GM12878 (cell line): Measurements from ENCODE around the gene PPP1R26. TPM values are rescaled to one million over a fixed set of nuclear protein-coding genes. Genes with fewer than 3 reads are reported as not detected.
"Not testable (repeated sequence)": the region's sequence is repeated elsewhere in the genome, so short reads cannot be mapped to it uniquely, and the experiment has no call there.

Experiments used
- ATAC-seq: fragments of 200-7000 bp; cut with Tn5 transposase; 3 replicates; pipeline ENCODE4 v1.9.1; 2020; ENCODE audit warnings: mild to moderate bottlenecking, moderate library complexity
- BruUV-seq: library from RNA; stranded (reverse); fragments of 400-500 nt; replicated peaks from 2 replicates; lab custom pipeline; 2021; lab: Mats Ljungman, UMichigan
- CTCF ChIA-PET: fragments of 300-600 bp; sonication (Branson Sonifier 250); formaldehyde crosslinking; extraction: SDS; loops from one replicate; lab custom pipeline; 2021; ENCODE audit warnings: inconsistent platforms; lab: Yijun Ruan, JAX
- POLR2A ChIA-PET: fragments of 350-600 bp; formaldehyde crosslinking; extraction: SDS; loops from one replicate; lab custom pipeline; 2021; ENCODE audit warnings: inconsistent platforms; lab: Charles Lee
- RAD21 ChIA-PET: fragments of 300-600 bp; sonication (Branson Sonifier 250); formaldehyde crosslinking; loops from one replicate; lab custom pipeline; 2023; ENCODE audit warnings: antibody characterized with exemption; ENCODE audit not compliant: unreplicated experiment; lab: Charles Lee
- SMC1A ChIA-PET: fragments of 300-600 bp; sonication (Branson Sonifier 250); formaldehyde crosslinking; loops from one replicate; lab custom pipeline; 2023; ENCODE audit not compliant: unreplicated experiment, uncharacterized antibody; lab: Charles Lee
- DNase-seq: peaks from one replicate; pipeline ENCODE4 v3.0.0-alpha.2; 2011; ENCODE audit warnings: low read depth, low spot score
- FAIRE-seq: peaks from 3 replicates; lab custom pipeline; 2011; peaks lifted over from hg19 to GRCh38; lab: Jason Lieb, UNC
- H2AFZ ChIP-seq: 2 replicates; pipeline ENCODE4 v1.6.0; 2011; ENCODE audit warnings: low read depth, low read length, control low read depth; ENCODE audit not compliant: control insufficient read depth
- H3K27ac ChIP-seq: 2 replicates; pipeline ENCODE4 v1.5.1; 2011; ENCODE audit warnings: control low read depth; ENCODE audit not compliant: control insufficient read depth, insufficient read depth
- H3K27me3 ChIP-seq, 2 experiments: replicated peaks in 1 of 2; 2 replicates each; pipeline versions ENCODE4 v1.6.0 to v1.6.1; 2011; ENCODE audit warnings: low read length in 1 of 2; ENCODE audit not compliant: control insufficient read depth in 2 of 2, insufficient read depth in 2 of 2
- H3K36me3 ChIP-seq, 2 experiments: 2 replicates each; pipeline ENCODE4 v1.5.1; 2011; ENCODE audit warnings: low read length in 1 of 2; ENCODE audit not compliant: control insufficient read depth in 2 of 2, insufficient read depth in 2 of 2
- H3K4me1 ChIP-seq: 2 replicates; pipeline ENCODE4 v1.6.1; 2011; ENCODE audit warnings: mild to moderate bottlenecking, low read length, moderate library complexity, mixed read lengths; ENCODE audit not compliant: control insufficient read depth, insufficient read depth
- H3K4me2 ChIP-seq: 2 replicates; pipeline ENCODE4 v1.6.0; 2011; ENCODE audit warnings: control low read depth; ENCODE audit not compliant: control insufficient read depth, insufficient read depth
- H3K4me3 ChIP-seq: fragments of 200-600 bp; sonication (generic); 2 replicates; pipeline ENCODE4 v1.5.1; 2016
- H3K79me2 ChIP-seq: 2 replicates; pipeline ENCODE4 v1.6.0; 2011; ENCODE audit warnings: low read length; ENCODE audit not compliant: control insufficient read depth, insufficient read depth
- H3K9ac ChIP-seq: 2 replicates; pipeline ENCODE4 v1.8.0; 2011; ENCODE audit warnings: low read length, control low read depth, mixed read lengths; ENCODE audit not compliant: control insufficient read depth, insufficient read depth
- H3K9me3 ChIP-seq: replicated peaks from 3 replicates; pipeline ENCODE4 v1.5.1; 2011; ENCODE audit warnings: mild to moderate bottlenecking, low read length; ENCODE audit not compliant: control insufficient read depth, insufficient read depth
- H4K20me1 ChIP-seq: 2 replicates; pipeline ENCODE4 v1.6.0; 2011; ENCODE audit not compliant: control insufficient read depth, insufficient read depth
- KDM1A ChIP-seq: fragments of 200-600 bp; sonication (generic); IDR thresholded peaks from 2 replicates; pipeline ENCODE4 v1.6.1; 2016; ENCODE audit warnings: borderline replicate concordance
- NR2C2 ChIP-seq: IDR thresholded peaks from 2 replicates; pipeline ENCODE4 v1.6.1; 2011; ENCODE audit warnings: borderline replicate concordance, low read depth; ENCODE audit not compliant: control insufficient read depth, insufficient read length
- WGBS: methylation state at CpG from one replicate; pipeline ENCODE4 v1.1.6; 2016; ENCODE audit warnings: low lambda C conversion rate; ENCODE audit not compliant: insufficient replicate concordance, insufficient coverage; ENCODE audit errors: missing lambda C conversion rate; 5-methylcytosine and 5-hydroxymethylcytosine counted together
- in situ Hi-C: fragments of 300-500 bp; cut with MboI; formaldehyde crosslinking; loops from 9 replicates; pipeline ENCODE4 v1.14.3; 2018; ENCODE audit warnings: mixed read lengths
- intact Hi-C: fragments of 100-400 bp; cut with micrococcal nuclease; formaldehyde crosslinking; loops from one replicate; pipeline ENCODE4 v1.14.2; 2022; ENCODE audit not compliant: unreplicated experiment
- polyA plus RNA-seq, 11 experiments: library from polyadenylated mRNA; depleted of rRNA in 4 of 11; unstranded in 6 of 11; stranded (reverse) in 5 of 11; fragments of >200 nt; fragmentation: Nextera tagmentation in 4 of 11; fragmentation: Illumina TruSeq in 1 of 11; extraction: Ambion mirVana in 4 of 11; extraction: Trizol in 1 of 11; gene quantifications; 1 replicate in 1 of 11; 2 replicates in 10 of 11; pipeline versions ENCODE4 v1.2.1 to v1.2.3, GENCODE V29; 2011 to 2016; ENCODE audit warnings: inconsistent platforms in 2 of 11, missing spikeins in 2 of 11, low read depth in 1 of 11
- total RNA-seq, 4 experiments: library from RNA; depleted of rRNA in 3 of 4; stranded (reverse); fragments of >200 nt in 3 of 4; fragmentation: Illumina TruSeq in 1 of 4; extraction: Trizol in 1 of 4; gene quantifications; 2 replicates each; pipeline versions ENCODE4 v1.2.1 to v1.2.3, GENCODE V29; 2013 to 2021
- TF ChIP-seq, protein P1 (sequence below): fragments of 450-650 bp; formaldehyde crosslinking; IDR thresholded peaks from 2 replicates; pipeline ENCODE4 v1.4.0; 2022; ENCODE audit warnings: mild to moderate bottlenecking, moderate library complexity
- TF ChIP-seq, protein P2 (sequence below): fragments of 450-650 bp; IDR thresholded peaks from 2 replicates; pipeline ENCODE4 v1.6.1; 2017; ENCODE audit warnings: borderline replicate concordance

Gene PPP1R26
- total and polyA plus RNA-seq, 10 of the 15 experiments (the other 5 are each of a cell fraction or from before 2014, with no cell fraction given) = 0.02 to 1.9 (median 0.18) TPM

DNA sequence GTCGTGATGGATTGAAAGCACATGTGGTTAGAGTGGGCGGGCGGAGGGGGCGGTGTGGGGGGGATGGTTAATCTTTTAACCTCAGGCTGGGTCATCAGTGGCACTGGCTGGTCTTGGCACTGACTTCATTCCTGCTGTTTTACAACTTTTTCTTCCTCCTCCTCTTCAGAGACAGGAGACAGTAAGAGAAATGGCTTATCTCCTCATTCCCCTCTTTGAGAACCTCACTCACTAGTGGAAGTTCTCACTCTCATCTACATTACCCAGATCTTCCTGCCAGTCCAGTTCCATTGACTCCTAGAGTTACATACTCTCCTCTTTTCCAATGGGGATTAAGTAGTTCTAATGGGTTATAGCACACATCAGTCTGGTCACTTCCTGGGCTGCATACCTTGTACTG is 42.3 kb upstream of the PPP1R26 start:
- Histone ChIP-seq H3K79me2 (no peaks in the 10 kb centered on the region), H3K9ac (no peak overlapping the region), H3K4me3 (no peak overlapping the region), H4K20me1 (no peaks in the 10 kb centered on the region), H3K9me3 (no peaks in the 10 kb centered on the region), H3K36me3 (no peaks in the 10 kb centered on the region), H3K27me3 (no peaks in the 10 kb centered on the region)
- WGBS = 40% methylated on average over 4 of the region's 4 CpGs
- no TSS peak for BruUV-seq
- POLR2A ChIA-PET = no interaction called here
- CTCF ChIA-PET = no interaction called here
- no peak for ATAC-seq
- intact Hi-C loops = no loop called here
- SMC1A ChIA-PET = no interaction called here
- in situ Hi-C loops = no loop called here
- TF ChIP-seq NR2C2 (no peak), KDM1A (no peak)
- TF ChIP-seq, protein P1, sequence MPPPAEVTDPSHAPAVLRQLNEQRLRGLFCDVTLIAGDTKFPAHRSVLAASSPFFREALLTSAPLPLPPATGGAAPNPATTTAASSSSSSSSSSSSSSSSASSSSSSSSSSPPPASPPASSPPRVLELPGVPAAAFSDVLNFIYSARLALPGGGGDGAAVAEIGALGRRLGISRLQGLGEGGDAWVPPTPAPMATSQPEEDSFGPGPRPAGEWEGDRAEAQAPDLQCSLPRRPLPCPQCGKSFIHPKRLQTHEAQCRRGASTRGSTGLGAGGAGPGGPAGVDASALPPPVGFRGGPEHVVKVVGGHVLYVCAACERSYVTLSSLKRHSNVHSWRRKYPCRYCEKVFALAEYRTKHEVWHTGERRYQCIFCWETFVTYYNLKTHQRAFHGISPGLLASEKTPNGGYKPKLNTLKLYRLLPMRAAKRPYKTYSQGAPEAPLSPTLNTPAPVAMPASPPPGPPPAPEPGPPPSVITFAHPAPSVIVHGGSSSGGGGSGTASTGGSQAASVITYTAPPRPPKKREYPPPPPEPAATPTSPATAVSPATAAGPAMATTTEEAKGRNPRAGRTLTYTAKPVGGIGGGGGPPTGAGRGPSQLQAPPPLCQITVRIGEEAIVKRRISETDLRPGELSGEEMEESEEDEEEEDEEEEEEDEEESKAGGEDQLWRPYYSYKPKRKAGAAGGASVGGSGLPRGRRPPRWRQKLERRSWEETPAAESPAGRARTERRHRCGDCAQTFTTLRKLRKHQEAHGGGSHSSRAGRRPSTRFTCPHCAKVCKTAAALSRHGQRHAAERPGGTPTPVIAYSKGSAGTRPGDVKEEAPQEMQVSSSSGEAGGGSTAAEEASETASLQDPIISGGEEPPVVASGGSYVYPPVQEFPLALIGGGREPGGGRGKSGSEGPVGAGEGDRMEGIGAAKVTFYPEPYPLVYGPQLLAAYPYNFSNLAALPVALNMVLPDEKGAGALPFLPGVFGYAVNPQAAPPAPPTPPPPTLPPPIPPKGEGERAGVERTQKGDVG (CRISPR knock-in tag) = no peak
- TF ChIP-seq, protein P2, sequence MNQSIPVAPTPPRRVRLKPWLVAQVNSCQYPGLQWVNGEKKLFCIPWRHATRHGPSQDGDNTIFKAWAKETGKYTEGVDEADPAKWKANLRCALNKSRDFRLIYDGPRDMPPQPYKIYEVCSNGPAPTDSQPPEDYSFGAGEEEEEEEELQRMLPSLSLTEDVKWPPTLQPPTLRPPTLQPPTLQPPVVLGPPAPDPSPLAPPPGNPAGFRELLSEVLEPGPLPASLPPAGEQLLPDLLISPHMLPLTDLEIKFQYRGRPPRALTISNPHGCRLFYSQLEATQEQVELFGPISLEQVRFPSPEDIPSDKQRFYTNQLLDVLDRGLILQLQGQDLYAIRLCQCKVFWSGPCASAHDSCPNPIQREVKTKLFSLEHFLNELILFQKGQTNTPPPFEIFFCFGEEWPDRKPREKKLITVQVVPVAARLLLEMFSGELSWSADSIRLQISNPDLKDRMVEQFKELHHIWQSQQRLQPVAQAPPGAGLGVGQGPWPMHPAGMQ = no peak
- TF ChIP-seq, all 136 proteins: peak for 0
- FAIRE-seq (no peak), DNase-seq (no peak)
- RAD21 ChIA-PET = no interaction called here
- Histone ChIP-seq H3K27ac (no peak overlapping the region), H3K4me1 (no peaks in the 10 kb centered on the region), H2AFZ (no peak overlapping the region), H3K4me2 (no peak overlapping the region)

DNA sequence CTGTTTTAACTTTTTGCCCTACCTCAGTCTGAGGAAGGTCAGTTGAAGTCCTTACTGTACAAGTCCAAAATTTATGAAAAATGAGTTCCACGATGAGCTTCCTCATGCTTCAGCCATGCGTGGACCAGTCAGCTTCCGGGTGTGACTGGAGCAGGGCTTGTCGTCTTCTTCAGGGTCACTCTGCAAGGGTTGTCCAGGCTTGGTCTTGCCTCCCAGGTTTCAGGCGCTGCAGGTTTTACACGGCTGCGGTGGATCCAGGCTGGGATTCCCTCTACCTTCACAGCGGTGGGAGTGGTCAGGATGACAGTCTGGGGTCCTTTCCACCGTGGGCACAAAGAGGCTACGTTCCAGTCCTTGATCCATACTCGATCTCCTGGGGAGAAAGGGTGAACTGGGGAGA is 41.9 kb upstream of the PPP1R26 start:
- H3K27me3 ChIP-seq, BruUV-seq, H3K36me3 ChIP-seq, FAIRE-seq, H3K9ac ChIP-seq, ATAC-seq, H3K9me3 ChIP-seq, H4K20me1 ChIP-seq, H3K79me2 ChIP-seq, DNase-seq, H3K4me2 ChIP-seq, H3K4me3 ChIP-seq, RAD21 ChIA-PET, CTCF ChIA-PET, intact Hi-C loops, H2AFZ ChIP-seq, POLR2A ChIA-PET, SMC1A ChIA-PET, in situ Hi-C loops, H3K27ac ChIP-seq, H3K4me1 ChIP-seq: not testable (repeated sequence)
- WGBS = 39% methylated on average over 11 of the region's 11 CpGs
